Suprapubic skin (tissue), 4 donors: ENCODE results near the gene GPC5. TPM values are rescaled to one million over a fixed set of nuclear protein-coding genes. Genes with fewer than 3 reads are reported as not detected.

Experiments used
- DNase-seq, 2 donors: peaks; one replicate each; pipeline ENCODE4 v3.0.0-alpha.2; 2019; ENCODE audit warnings: low spot score in 2 of 2
- H3K27ac ChIP-seq: fragments of 200-600 bp; sonication (generic); one replicate; pipeline ENCODE4 v1.5.1; 2019
- H3K27me3 ChIP-seq: fragments of 200-600 bp; sonication (generic); one replicate; pipeline ENCODE4 v1.5.1; 2019
- H3K36me3 ChIP-seq: fragments of 200-600 bp; sonication (generic); one replicate; pipeline ENCODE4 v1.5.1; 2019
- H3K4me1 ChIP-seq: fragments of 200-600 bp; sonication (generic); one replicate; pipeline ENCODE4 v1.5.1; 2019
- H3K4me3 ChIP-seq: fragments of 200-600 bp; sonication (generic); one replicate; pipeline ENCODE4 v1.5.1; 2019; ENCODE audit warnings: mild to moderate bottlenecking
- H3K9me3 ChIP-seq: fragments of 200-600 bp; sonication (generic); one replicate; pipeline ENCODE4 v1.5.1; 2019
- EP300 ChIP-seq: sonication (generic); formaldehyde crosslinking; IDR thresholded peaks from one replicate; pipeline ENCODE4 v1.6.1; 2017; ENCODE audit warnings: antibody characterized with exemption
- POLR2A ChIP-seq, 2 donors: fragments of 450-650 bp; IDR thresholded peaks; one replicate each; pipeline ENCODE4 v1.6.1; 2017; ENCODE audit warnings: antibody characterized with exemption in 2 of 2, mild to moderate bottlenecking in 2 of 2, moderate library complexity in 2 of 2
- POLR2AphosphoS5 ChIP-seq, 3 donors: sonication (generic); formaldehyde crosslinking; IDR thresholded peaks; one replicate each; pipeline ENCODE4 v1.6.1; 2017; ENCODE audit warnings: antibody characterized with exemption in 3 of 3
- WGBS: methylation state at CpG from one replicate; pipeline ENCODE4 v1.1.5; 2018; 5-methylcytosine and 5-hydroxymethylcytosine counted together
- total RNA-seq, 4 donors: library from RNA; depleted of rRNA; stranded (reverse); fragments of >200 nt; gene quantifications; one replicate each; pipeline ENCODE4 v1.1.0, GENCODE V29; 2016
- TF ChIP-seq, protein P1 (sequence below), 2 donors: fragments of 200-600 bp in 1 of 2; fragments of 450-650 bp in 1 of 2; sonication (generic) in 1 of 2; IDR thresholded peaks; one replicate each; pipeline ENCODE4 v1.5.1; 2016 to 2019; ENCODE audit warnings: antibody characterized with exemption in 2 of 2, mild to moderate bottlenecking in 1 of 2, moderate library complexity in 1 of 2

The GPC5 gene
- total RNA-seq, 4 donors from 2014 or later = 0.55 TPM; not detected in 3

DNA sequence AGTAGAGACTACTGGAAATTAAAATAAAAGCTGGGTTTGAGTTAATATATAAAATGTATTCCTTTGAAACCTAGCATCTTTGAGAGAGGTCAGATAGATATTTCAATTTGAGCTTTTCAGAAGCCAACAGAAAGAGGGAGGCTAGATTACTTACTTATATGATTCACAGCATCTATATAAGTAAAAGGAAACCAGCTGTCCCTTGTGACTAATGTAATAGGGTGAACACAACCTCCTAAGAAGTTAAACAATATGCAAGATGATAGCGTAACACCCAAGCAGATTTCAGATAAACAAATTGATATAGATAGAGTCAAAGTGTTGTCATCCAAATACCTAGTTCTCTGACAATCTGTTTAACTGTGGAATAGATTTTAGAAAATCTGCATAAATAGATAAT is 1434.7 kb downstream of the GPC5 start:
- H3K27ac ChIP-seq = no peak overlapping the region
- TF ChIP-seq, protein P1, sequence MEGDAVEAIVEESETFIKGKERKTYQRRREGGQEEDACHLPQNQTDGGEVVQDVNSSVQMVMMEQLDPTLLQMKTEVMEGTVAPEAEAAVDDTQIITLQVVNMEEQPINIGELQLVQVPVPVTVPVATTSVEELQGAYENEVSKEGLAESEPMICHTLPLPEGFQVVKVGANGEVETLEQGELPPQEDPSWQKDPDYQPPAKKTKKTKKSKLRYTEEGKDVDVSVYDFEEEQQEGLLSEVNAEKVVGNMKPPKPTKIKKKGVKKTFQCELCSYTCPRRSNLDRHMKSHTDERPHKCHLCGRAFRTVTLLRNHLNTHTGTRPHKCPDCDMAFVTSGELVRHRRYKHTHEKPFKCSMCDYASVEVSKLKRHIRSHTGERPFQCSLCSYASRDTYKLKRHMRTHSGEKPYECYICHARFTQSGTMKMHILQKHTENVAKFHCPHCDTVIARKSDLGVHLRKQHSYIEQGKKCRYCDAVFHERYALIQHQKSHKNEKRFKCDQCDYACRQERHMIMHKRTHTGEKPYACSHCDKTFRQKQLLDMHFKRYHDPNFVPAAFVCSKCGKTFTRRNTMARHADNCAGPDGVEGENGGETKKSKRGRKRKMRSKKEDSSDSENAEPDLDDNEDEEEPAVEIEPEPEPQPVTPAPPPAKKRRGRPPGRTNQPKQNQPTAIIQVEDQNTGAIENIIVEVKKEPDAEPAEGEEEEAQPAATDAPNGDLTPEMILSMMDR (IDR thresholded peaks at IDR 0.05) = no peak
- no peak for TF ChIP-seq POLR2A (IDR thresholded peaks at IDR 0.05)
- H3K36me3 ChIP-seq = no peaks in the 10 kb centered on the region
- no peaks in the 10 kb centered on the region for H3K4me1 ChIP-seq
- peaks cover under 1% of the 10 kb centered on the region for H3K9me3 ChIP-seq
- WGBS = 86% methylated on average over 1 of the region's 1 CpG
- H3K27me3 ChIP-seq = no peaks in the 10 kb centered on the region
- no peak for DNase-seq
- H3K4me3 ChIP-seq = no peak overlapping the region

DNA sequence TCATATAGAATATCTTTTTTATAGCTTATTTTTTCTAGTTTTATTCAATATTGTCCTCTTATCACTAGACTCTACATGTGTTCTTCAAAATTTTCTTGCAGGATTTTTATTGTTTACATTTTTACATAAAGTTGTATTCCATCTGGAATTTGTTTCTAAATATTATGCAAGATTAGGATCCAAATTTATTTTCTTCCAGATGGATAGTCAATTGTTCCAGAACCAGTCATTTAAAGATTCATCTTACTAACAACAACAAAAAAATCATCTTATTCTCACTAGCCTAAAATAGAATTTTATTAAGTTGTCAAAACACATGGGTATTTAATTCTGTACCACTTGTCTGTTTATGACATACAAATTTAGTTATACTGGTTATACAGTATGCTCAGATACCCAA is 1437.8 kb downstream of the GPC5 start:
- no peaks in the 10 kb centered on the region for H3K27me3 ChIP-seq
- H3K9me3 ChIP-seq = peaks cover 2% of the 10 kb centered on the region
- H3K27ac ChIP-seq = no peak overlapping the region
- DNase-seq = no peak
- no peak for TF ChIP-seq POLR2AphosphoS5 (IDR thresholded peaks at IDR 0.05)
- no peak for TF ChIP-seq EP300
- TF ChIP-seq POLR2A (IDR thresholded peaks at IDR 0.05) = no peak
- TF ChIP-seq, protein P1 (IDR thresholded peaks at IDR 0.05) = no peak
- no peak overlapping the region for H3K4me3 ChIP-seq
- H3K36me3 ChIP-seq = no peaks in the 10 kb centered on the region
- no peaks in the 10 kb centered on the region for H3K4me1 ChIP-seq

DNA sequence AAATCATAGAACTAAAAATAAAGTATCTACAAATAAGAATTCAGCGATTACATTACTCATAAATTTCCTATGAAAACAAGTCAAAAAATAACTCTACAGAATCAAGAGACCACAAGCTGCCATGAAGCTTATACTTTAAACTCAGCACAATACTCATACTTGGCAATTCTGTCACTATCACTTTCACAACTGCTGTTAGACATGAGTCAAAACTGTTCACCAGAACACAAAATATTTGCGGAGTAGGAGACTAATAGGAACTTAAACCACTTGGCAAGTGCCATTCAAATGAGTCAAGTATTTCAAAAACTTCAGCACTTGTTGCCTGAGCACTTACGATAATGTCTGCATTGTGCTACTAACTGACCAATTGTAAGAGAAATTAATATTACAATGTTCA is 1440.4 kb downstream of the GPC5 start:
- WGBS = 65% methylated on average over 3 of the region's 3 CpGs
- H3K27ac ChIP-seq = no peak overlapping the region
- peaks cover 2% of the 10 kb centered on the region for H3K9me3 ChIP-seq
- no peak overlapping the region for H3K4me3 ChIP-seq
- TF ChIP-seq POLR2A (IDR thresholded peaks at IDR 0.05) = no peak
- TF ChIP-seq EP300 = no peak
- TF ChIP-seq, protein P1 (IDR thresholded peaks at IDR 0.05) = no peak
- TF ChIP-seq POLR2AphosphoS5 (IDR thresholded peaks at IDR 0.05) = no peak
- no peaks in the 10 kb centered on the region for H3K4me1 ChIP-seq
- H3K27me3 ChIP-seq = no peaks in the 10 kb centered on the region
- no peak for DNase-seq
- no peaks in the 10 kb centered on the region for H3K36me3 ChIP-seq

DNA sequence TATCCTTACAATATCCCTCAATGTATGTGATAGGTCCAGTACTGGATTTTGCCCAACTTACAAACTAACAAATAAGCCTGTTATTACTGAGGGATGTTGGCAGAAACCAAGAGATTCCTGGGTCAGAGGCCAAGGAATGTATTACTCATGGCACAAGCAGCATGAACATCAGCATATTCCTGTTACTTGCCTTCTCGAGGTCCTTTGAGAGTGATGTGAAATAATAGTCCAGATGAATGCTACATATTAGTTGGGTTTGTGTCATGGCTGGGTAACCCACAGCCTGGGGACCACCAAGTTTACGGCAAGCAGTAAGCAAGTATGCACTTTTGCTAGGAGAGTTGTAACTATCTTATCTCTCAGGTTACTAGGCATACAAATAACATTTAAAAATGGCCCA is 1443.7 kb downstream of the GPC5 start:
- peaks cover 2% of the 10 kb centered on the region for H3K9me3 ChIP-seq
- DNase-seq = no peak
- TF ChIP-seq, protein P1 (IDR thresholded peaks at IDR 0.05) = no peak
- TF ChIP-seq POLR2A (IDR thresholded peaks at IDR 0.05) (no peak), POLR2AphosphoS5 (IDR thresholded peaks at IDR 0.05) (no peak), EP300 (no peak)
- H3K4me3 ChIP-seq = no peak overlapping the region
- H3K27ac ChIP-seq = no peak overlapping the region
- no peaks in the 10 kb centered on the region for H3K4me1 ChIP-seq
- WGBS = 61% methylated on average over 2 of the region's 2 CpGs
- H3K27me3 ChIP-seq = no peaks in the 10 kb centered on the region
- no peaks in the 10 kb centered on the region for H3K36me3 ChIP-seq

DNA sequence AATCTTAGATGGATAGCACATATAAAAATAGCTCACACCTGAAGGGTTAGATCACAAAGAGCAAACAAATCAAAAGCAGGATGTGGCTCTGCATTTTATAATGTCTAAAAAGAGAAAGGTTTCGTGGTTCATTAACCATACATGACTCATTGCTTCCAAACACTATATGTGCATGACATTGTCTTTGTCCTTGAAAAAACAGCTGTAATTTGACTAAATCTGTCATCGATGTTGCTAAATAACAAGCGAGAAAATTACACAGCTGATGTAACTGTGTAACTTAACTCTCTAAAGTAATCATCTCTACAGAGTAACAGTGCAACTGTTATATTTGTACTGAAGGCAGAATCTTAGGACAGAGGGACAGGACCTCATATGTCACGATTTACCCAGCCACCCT is 1445.1 kb downstream of the GPC5 start:
- H3K27me3 ChIP-seq = no peaks in the 10 kb centered on the region
- no peaks in the 10 kb centered on the region for H3K9me3 ChIP-seq
- TF ChIP-seq, protein P1 (IDR thresholded peaks at IDR 0.05) = no peak
- TF ChIP-seq EP300 = no peak
- TF ChIP-seq POLR2AphosphoS5 (IDR thresholded peaks at IDR 0.05) = no peak
- TF ChIP-seq POLR2A (IDR thresholded peaks at IDR 0.05) = no peak
- no peaks in the 10 kb centered on the region for H3K36me3 ChIP-seq
- 46% methylated on average over 4 of the region's 4 CpGs for WGBS
- H3K4me3 ChIP-seq = no peak overlapping the region
- H3K27ac ChIP-seq = no peak overlapping the region
- no peaks in the 10 kb centered on the region for H3K4me1 ChIP-seq
- no peak for DNase-seq
